GM12878 (cell line): ENCODE results near the gene FGB. TPM values are rescaled to one million over a fixed set of nuclear protein-coding genes. Genes with fewer than 3 reads are reported as not detected.

ENCODE experiments used
- ATAC-seq: fragments of 200-7000 bp; cut with Tn5 transposase; 3 replicates; pipeline ENCODE4 v1.9.1; 2020; ENCODE audit warnings: mild to moderate bottlenecking, moderate library complexity
- BruUV-seq: library from RNA; stranded (reverse); fragments of 400-500 nt; replicated peaks from 2 replicates; lab custom pipeline; 2021; lab: Mats Ljungman, UMichigan
- CTCF ChIA-PET: fragments of 300-600 bp; sonication (Branson Sonifier 250); formaldehyde crosslinking; extraction: SDS; loops from one replicate; lab custom pipeline; 2021; ENCODE audit warnings: inconsistent platforms; lab: Yijun Ruan, JAX
- POLR2A ChIA-PET: fragments of 350-600 bp; formaldehyde crosslinking; extraction: SDS; loops from one replicate; lab custom pipeline; 2021; ENCODE audit warnings: inconsistent platforms; lab: Charles Lee
- RAD21 ChIA-PET: fragments of 300-600 bp; sonication (Branson Sonifier 250); formaldehyde crosslinking; loops from one replicate; lab custom pipeline; 2023; ENCODE audit warnings: antibody characterized with exemption; ENCODE audit not compliant: unreplicated experiment; lab: Charles Lee
- SMC1A ChIA-PET: fragments of 300-600 bp; sonication (Branson Sonifier 250); formaldehyde crosslinking; loops from one replicate; lab custom pipeline; 2023; ENCODE audit not compliant: unreplicated experiment, uncharacterized antibody; lab: Charles Lee
- DNase-seq: peaks from one replicate; pipeline ENCODE4 v3.0.0-alpha.2; 2011; ENCODE audit warnings: low read depth, low spot score
- FAIRE-seq: peaks from 3 replicates; lab custom pipeline; 2011; peaks lifted over from hg19 to GRCh38; lab: Jason Lieb, UNC
- H2AFZ ChIP-seq: 2 replicates; pipeline ENCODE4 v1.6.0; 2011; ENCODE audit warnings: low read depth, low read length, control low read depth; ENCODE audit not compliant: control insufficient read depth
- H3K27ac ChIP-seq: 2 replicates; pipeline ENCODE4 v1.5.1; 2011; ENCODE audit warnings: control low read depth; ENCODE audit not compliant: control insufficient read depth, insufficient read depth
- H3K27me3 ChIP-seq, 2 experiments: replicated peaks in 1 of 2; 2 replicates each; pipeline versions ENCODE4 v1.6.0 to v1.6.1; 2011; ENCODE audit warnings: low read length in 1 of 2; ENCODE audit not compliant: control insufficient read depth in 2 of 2, insufficient read depth in 2 of 2
- H3K36me3 ChIP-seq, 2 experiments: 2 replicates each; pipeline ENCODE4 v1.5.1; 2011; ENCODE audit warnings: low read length in 1 of 2; ENCODE audit not compliant: control insufficient read depth in 2 of 2, insufficient read depth in 2 of 2
- H3K4me1 ChIP-seq: 2 replicates; pipeline ENCODE4 v1.6.1; 2011; ENCODE audit warnings: mild to moderate bottlenecking, low read length, moderate library complexity, mixed read lengths; ENCODE audit not compliant: control insufficient read depth, insufficient read depth
- H3K4me2 ChIP-seq: 2 replicates; pipeline ENCODE4 v1.6.0; 2011; ENCODE audit warnings: control low read depth; ENCODE audit not compliant: control insufficient read depth, insufficient read depth
- H3K4me3 ChIP-seq: fragments of 200-600 bp; sonication (generic); 2 replicates; pipeline ENCODE4 v1.5.1; 2016
- H3K79me2 ChIP-seq: 2 replicates; pipeline ENCODE4 v1.6.0; 2011; ENCODE audit warnings: low read length; ENCODE audit not compliant: control insufficient read depth, insufficient read depth
- H3K9ac ChIP-seq: 2 replicates; pipeline ENCODE4 v1.8.0; 2011; ENCODE audit warnings: low read length, control low read depth, mixed read lengths; ENCODE audit not compliant: control insufficient read depth, insufficient read depth
- H3K9me3 ChIP-seq: replicated peaks from 3 replicates; pipeline ENCODE4 v1.5.1; 2011; ENCODE audit warnings: mild to moderate bottlenecking, low read length; ENCODE audit not compliant: control insufficient read depth, insufficient read depth
- H4K20me1 ChIP-seq: 2 replicates; pipeline ENCODE4 v1.6.0; 2011; ENCODE audit not compliant: control insufficient read depth, insufficient read depth
- NRF1 ChIP-seq: conservative IDR thresholded peaks from 2 replicates; pipeline ENCODE4 v1.6.1; 2011; ENCODE audit warnings: mild to moderate bottlenecking, low read depth, low read length, improper control_type of control experiment
- TAF1 ChIP-seq: IDR thresholded peaks from 2 replicates; pipeline ENCODE4 v1.6.1; 2011; ENCODE audit warnings: mild to moderate bottlenecking, low read depth, low read length, borderline replicate concordance
- WGBS: methylation state at CpG from one replicate; pipeline ENCODE4 v1.1.6; 2016; ENCODE audit warnings: low lambda C conversion rate; ENCODE audit not compliant: insufficient replicate concordance, insufficient coverage; ENCODE audit errors: missing lambda C conversion rate; 5-methylcytosine and 5-hydroxymethylcytosine counted together
- in situ Hi-C: fragments of 300-500 bp; cut with MboI; formaldehyde crosslinking; loops from 9 replicates; pipeline ENCODE4 v1.14.3; 2018; ENCODE audit warnings: mixed read lengths
- intact Hi-C: fragments of 100-400 bp; cut with micrococcal nuclease; formaldehyde crosslinking; loops from one replicate; pipeline ENCODE4 v1.14.2; 2022; ENCODE audit not compliant: unreplicated experiment
- polyA plus RNA-seq, 11 experiments: library from polyadenylated mRNA; depleted of rRNA in 4 of 11; unstranded in 6 of 11; stranded (reverse) in 5 of 11; fragments of >200 nt; fragmentation: Nextera tagmentation in 4 of 11; fragmentation: Illumina TruSeq in 1 of 11; extraction: Ambion mirVana in 4 of 11; extraction: Trizol in 1 of 11; gene quantifications; 1 replicate in 1 of 11; 2 replicates in 10 of 11; pipeline versions ENCODE4 v1.2.1 to v1.2.3, GENCODE V29; 2011 to 2016; ENCODE audit warnings: inconsistent platforms in 2 of 11, missing spikeins in 2 of 11, low read depth in 1 of 11
- total RNA-seq, 4 experiments: library from RNA; depleted of rRNA in 3 of 4; stranded (reverse); fragments of >200 nt in 3 of 4; fragmentation: Illumina TruSeq in 1 of 4; extraction: Trizol in 1 of 4; gene quantifications; 2 replicates each; pipeline versions ENCODE4 v1.2.1 to v1.2.3, GENCODE V29; 2013 to 2021
- TF ChIP-seq, protein P1 (sequence below): fragments of 450-650 bp; formaldehyde crosslinking; IDR thresholded peaks from 2 replicates; pipeline ENCODE4 v1.4.0; 2020; ENCODE audit warnings: mild to moderate bottlenecking, moderate library complexity

The FGB gene
- total and polyA plus RNA-seq, 10 of the 15 experiments (the other 5 are each of a cell fraction or from before 2014, with no cell fraction given) = 0.04 to 2.7 TPM; not detected in 8

DNA sequence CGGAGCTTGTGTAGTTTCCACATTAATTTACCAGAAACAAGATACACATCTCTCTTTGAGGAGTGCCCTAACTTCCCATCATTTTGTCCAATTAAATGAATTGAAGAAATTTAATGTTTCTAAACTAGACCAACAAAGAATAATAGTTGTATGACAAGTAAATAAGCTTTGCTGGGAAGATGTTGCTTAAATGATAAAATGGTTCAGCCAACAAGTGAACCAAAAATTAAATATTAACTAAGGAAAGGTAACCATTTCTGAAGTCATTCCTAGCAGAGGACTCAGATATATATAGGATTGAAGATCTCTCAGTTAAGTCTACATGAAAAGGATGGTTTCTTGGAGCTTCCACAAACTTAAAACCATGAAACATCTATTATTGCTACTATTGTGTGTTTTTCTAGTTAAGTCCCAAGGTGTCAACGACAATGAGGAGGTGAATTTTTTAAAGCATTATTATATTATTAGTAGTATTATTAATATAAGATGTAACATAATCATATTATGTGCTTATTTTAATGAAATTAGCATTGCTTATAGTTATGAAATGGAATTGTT is at the start of gene FGB (continued):
- TF ChIP-seq, protein P1, sequence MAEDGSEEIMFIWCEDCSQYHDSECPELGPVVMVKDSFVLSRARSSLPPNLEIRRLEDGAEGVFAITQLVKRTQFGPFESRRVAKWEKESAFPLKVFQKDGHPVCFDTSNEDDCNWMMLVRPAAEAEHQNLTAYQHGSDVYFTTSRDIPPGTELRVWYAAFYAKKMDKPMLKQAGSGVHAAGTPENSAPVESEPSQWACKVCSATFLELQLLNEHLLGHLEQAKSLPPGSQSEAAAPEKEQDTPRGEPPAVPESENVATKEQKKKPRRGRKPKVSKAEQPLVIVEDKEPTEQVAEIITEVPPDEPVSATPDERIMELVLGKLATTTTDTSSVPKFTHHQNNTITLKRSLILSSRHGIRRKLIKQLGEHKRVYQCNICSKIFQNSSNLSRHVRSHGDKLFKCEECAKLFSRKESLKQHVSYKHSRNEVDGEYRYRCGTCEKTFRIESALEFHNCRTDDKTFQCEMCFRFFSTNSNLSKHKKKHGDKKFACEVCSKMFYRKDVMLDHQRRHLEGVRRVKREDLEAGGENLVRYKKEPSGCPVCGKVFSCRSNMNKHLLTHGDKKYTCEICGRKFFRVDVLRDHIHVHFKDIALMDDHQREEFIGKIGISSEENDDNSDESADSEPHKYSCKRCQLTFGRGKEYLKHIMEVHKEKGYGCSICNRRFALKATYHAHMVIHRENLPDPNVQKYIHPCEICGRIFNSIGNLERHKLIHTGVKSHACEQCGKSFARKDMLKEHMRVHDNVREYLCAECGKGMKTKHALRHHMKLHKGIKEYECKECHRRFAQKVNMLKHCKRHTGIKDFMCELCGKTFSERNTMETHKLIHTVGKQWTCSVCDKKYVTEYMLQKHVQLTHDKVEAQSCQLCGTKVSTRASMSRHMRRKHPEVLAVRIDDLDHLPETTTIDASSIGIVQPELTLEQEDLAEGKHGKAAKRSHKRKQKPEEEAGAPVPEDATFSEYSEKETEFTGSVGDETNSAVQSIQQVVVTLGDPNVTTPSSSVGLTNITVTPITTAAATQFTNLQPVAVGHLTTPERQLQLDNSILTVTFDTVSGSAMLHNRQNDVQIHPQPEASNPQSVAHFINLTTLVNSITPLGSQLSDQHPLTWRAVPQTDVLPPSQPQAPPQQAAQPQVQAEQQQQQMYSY = no peak
- TF ChIP-seq NRF1 = no peak

DNA sequence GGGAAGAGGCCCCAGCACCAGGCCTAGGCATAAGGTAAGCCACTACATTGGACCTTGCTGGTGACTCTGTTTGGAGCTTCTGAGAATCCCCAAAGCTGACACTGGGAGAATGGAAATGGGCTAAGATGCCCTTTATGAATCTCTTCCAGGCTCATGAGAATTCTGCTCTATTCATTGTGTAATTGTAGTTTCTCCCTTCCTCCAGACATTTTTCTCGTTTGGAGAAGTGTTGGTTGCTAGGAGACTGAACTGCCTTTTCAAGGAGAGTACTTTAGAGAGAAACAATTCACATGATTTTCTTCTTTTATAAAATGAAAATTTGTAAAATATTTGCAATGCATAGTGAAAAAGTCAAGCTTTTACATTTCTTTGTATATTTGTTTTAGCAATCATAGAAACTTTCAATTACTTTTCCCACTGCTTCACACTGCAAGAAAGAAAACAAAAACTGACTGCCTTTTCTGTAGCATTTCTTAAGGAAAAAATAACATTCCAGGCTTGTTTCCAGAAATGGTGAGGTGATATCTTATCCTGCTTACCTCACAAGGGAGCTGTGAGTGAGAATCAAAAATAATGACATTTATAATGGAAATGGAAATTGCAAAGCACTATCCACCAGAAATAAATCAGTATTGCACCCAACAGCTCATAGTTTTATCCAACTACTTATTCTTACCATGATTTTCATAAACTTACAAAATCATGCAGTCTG is 46.3 kb upstream of the FGB start:
- no TSS peak for BruUV-seq

More for the DNA sequence above, 46.3 kb upstream of the FGB start:
- Histone ChIP-seq H3K79me2 (no peaks in the 10 kb centered on the region), H3K27me3 (peaks cover 0 to 3% of the 10 kb centered on the region in 2 experiments; a peak in 3 of 4 replicates), H3K4me3 (no peak overlapping the region), H3K9me3 (no peaks in the 10 kb centered on the region), H3K4me1 (no peaks in the 10 kb centered on the region), H4K20me1 (no peaks in the 10 kb centered on the region), H3K27ac (no peak overlapping the region), H3K9ac (no peak overlapping the region), H3K4me2 (no peak overlapping the region), H3K36me3 (no peaks in the 10 kb centered on the region), H2AFZ (no peak overlapping the region)
- ChIA-PET SMC1A (interaction anchor here (3.4 kb wide), 1 partner anchor 10 kb away, joined by 14 read pairs; no protein-coding TSS in a partner anchor), RAD21 (interaction anchor here (1.4 kb wide), 1 partner anchor 10 kb away, joined by 5 read pairs; no protein-coding TSS in a partner anchor), POLR2A (no interaction called here), CTCF (interaction anchor here (0.8 to 2.6 kb wide), 3 partner anchors 9 to 767 kb away, joined by 3 to 12 read pairs (median 3); no protein-coding TSS in a partner anchor)
- no peak for FAIRE-seq
- in situ Hi-C loops (no loop called here), intact Hi-C loops (no loop called here)
- no peak for ATAC-seq
- TF ChIP-seq TAF1 = no peak
- TF ChIP-seq, protein P1 = no peak
- 0% methylated on average over 1 of the region's 1 CpG for WGBS
- DNase-seq = no peak
